ENCODE results near the gene CKMT2. TPM values are rescaled to one million over a fixed set of nuclear protein-coding genes. Genes with fewer than 3 reads are reported as not detected.

CKMT2 gene
- total RNA-seq, 2 donors from 2014 or later, result 909 to 1,365 TPM

GRCh38 chr5:81310402-81311063 is 77.4 kb downstream of the CKMT2 start:
- Histone ChIP-seq H3K4me1 (no peaks in the 10 kb centered on the region), H3K27ac (no peak overlapping the region), H3K27me3 (no peaks in the 10 kb centered on the region), H3K36me3 (peaks cover 62% of the 10 kb centered on the region), H3K4me3 (no peak overlapping the region), H3K9me3 (no peaks in the 10 kb centered on the region)
- TF ChIP-seq CTCF (IDR thresholded peaks at IDR 0.05), result no peak
- DNase-seq (ENCODE audit: low spot score), result no peak

- no peak overlapping the region for H3K27ac ChIP-seq
- peaks cover 62% of the 10 kb centered on the region for H3K36me3 ChIP-seq
- no peaks in the 10 kb centered on the region for H3K9me3 ChIP-seq
- H3K4me1 ChIP-seq, result no peaks in the 10 kb centered on the region
- no peak for TF ChIP-seq CTCF (IDR thresholded peaks at IDR 0.05)
- no peak overlapping the region for H3K4me3 ChIP-seq
- DNase-seq (ENCODE audit: low spot score), result no peak
- no peaks in the 10 kb centered on the region for H3K27me3 ChIP-seq
Observed at GRCh38 chr5:81313278-81313677, 80.2 kb downstream of the CKMT2 start.

- H3K4me3 ChIP-seq, result no peak overlapping the region
- H3K27me3 ChIP-seq, result no peaks in the 10 kb centered on the region
- H3K27ac ChIP-seq, result no peak overlapping the region
- peaks cover 58% of the 10 kb centered on the region for H3K36me3 ChIP-seq
- TF ChIP-seq CTCF (IDR thresholded peaks at IDR 0.05), result no peak
- H3K9me3 ChIP-seq, result no peaks in the 10 kb centered on the region
- DNase-seq (ENCODE audit: low spot score), result no peak
- H3K4me1 ChIP-seq, result no peaks in the 10 kb centered on the region
Observed at GRCh38 chr5:81313686-81314085, 80.6 kb downstream of the CKMT2 start.

- Histone ChIP-seq H3K4me3 (no peak overlapping the region), H3K27ac (no peak overlapping the region), H3K4me1 (no peaks in the 10 kb centered on the region), H3K9me3 (no peaks in the 10 kb centered on the region), H3K36me3 (peaks cover 49% of the 10 kb centered on the region), H3K27me3 (no peaks in the 10 kb centered on the region)
- TF ChIP-seq CTCF (IDR thresholded peaks at IDR 0.05), result no peak
- DNase-seq (ENCODE audit: low spot score), result no peak
Observed at GRCh38 chr5:81314581-81314980, 81.5 kb downstream of the CKMT2 start.

GRCh38 chr5:81315336-81315735 is 82.2 kb downstream of the CKMT2 start:
- H3K4me1 ChIP-seq, result no peaks in the 10 kb centered on the region
- H3K27me3 ChIP-seq, result no peaks in the 10 kb centered on the region
- H3K4me3 ChIP-seq, result no peak overlapping the region
- no peak for TF ChIP-seq CTCF (IDR thresholded peaks at IDR 0.05)
- peaks cover 42% of the 10 kb centered on the region for H3K36me3 ChIP-seq
- DNase-seq (ENCODE audit: low spot score), result no peak
- no peaks in the 10 kb centered on the region for H3K9me3 ChIP-seq
- H3K27ac ChIP-seq, result no peak overlapping the region

GRCh38 chr5:81315830-81316229 is 82.7 kb downstream of the CKMT2 start:
- no peak for DNase-seq (ENCODE audit: low spot score)
- no peak for TF ChIP-seq CTCF (IDR thresholded peaks at IDR 0.05)
- Histone ChIP-seq H3K27me3 (no peaks in the 10 kb centered on the region), H3K36me3 (peaks cover 37% of the 10 kb centered on the region), H3K9me3 (no peaks in the 10 kb centered on the region), H3K4me1 (no peaks in the 10 kb centered on the region), H3K27ac (no peak overlapping the region), H3K4me3 (no peak overlapping the region)

All from right atrium auricular region (tissue), 2 donors.